H1 (cell line): ENCODE data around the gene GPC2. TPM values are rescaled to one million over a fixed set of nuclear protein-coding genes. Genes with fewer than 3 reads are reported as not detected.
A peak's percentile ranks its signal among the peaks of the same experiment; 100 is the strongest.

Experiments used
- CTCF ChIA-PET: fragments of 300-600 bp; sonication (Branson Sonifier 250); formaldehyde crosslinking; loops from one replicate; lab custom pipeline; 2021; ENCODE audit not compliant: partially characterized antibody; lab: Charles Lee
- POLR2A ChIA-PET: fragments of 300-600 bp; sonication (Branson Sonifier 250); formaldehyde crosslinking; loops from one replicate; lab custom pipeline; 2021; ENCODE audit warnings: inconsistent platforms; ENCODE audit not compliant: partially characterized antibody; lab: Charles Lee
- DNase-seq, 2 experiments: peaks; one replicate each; pipeline versions ENCODE4 v3.0.0 to v3.0.0-alpha.2; 2010 to 2022; ENCODE audit warnings: low spot score in 2 of 2, low read depth in 1 of 2, mixed read lengths in 1 of 2
- FAIRE-seq: peaks from 2 replicates; lab custom pipeline; 2011; peaks lifted over from hg19 to GRCh38; lab: Jason Lieb, UNC
- H2AFZ ChIP-seq: 2 replicates; pipeline ENCODE4 v1.8.1; 2012; ENCODE audit warnings: low read length, inconsistent platforms
- H2AK5ac ChIP-seq: 2 replicates; pipeline ENCODE4 v1.6.1; 2013; ENCODE audit warnings: low read depth, low read length
- H2BK120ac ChIP-seq: replicated peaks from 2 replicates; pipeline ENCODE3; 2013; ENCODE audit warnings: low read depth, low read length, inconsistent platforms
- H2BK12ac ChIP-seq: 2 replicates; pipeline ENCODE4 v1.6.1; 2013; ENCODE audit warnings: low read depth, low read length
- H2BK15ac ChIP-seq: 2 replicates; pipeline ENCODE4 v1.6.1; 2013; ENCODE audit warnings: low read length
- H2BK20ac ChIP-seq: 2 replicates; pipeline ENCODE4 v1.6.1; 2013; ENCODE audit warnings: low read length
- H2BK5ac ChIP-seq: 2 replicates; pipeline ENCODE4 v1.6.1; 2013; ENCODE audit warnings: low read depth, low read length
- H3K14ac ChIP-seq: 2 replicates; pipeline ENCODE4 v1.6.1; 2013; ENCODE audit warnings: inconsistent platforms; ENCODE audit not compliant: insufficient read length
- H3K18ac ChIP-seq: 2 replicates; pipeline ENCODE4 v1.6.1; 2013; ENCODE audit warnings: low read length; ENCODE audit errors: extremely low read depth
- H3K23ac ChIP-seq: 2 replicates; pipeline ENCODE4 v1.6.1; 2013; ENCODE audit warnings: inconsistent platforms; ENCODE audit not compliant: insufficient read length
- H3K23me2 ChIP-seq: 2 replicates; pipeline ENCODE4 v1.6.1; 2013; ENCODE audit warnings: low read depth, low read length
- H3K27ac ChIP-seq: 2 replicates; pipeline ENCODE4 v1.6.1; 2011; ENCODE audit warnings: low read depth, low read length, inconsistent platforms
- H3K27me3 ChIP-seq, 4 experiments: replicated peaks in 1 of 4; 1 replicate in 1 of 4; 2 replicates in 3 of 4; pipeline versions ENCODE4 v1.6.1 to v1.8.1; 2011 to 2013; ENCODE audit warnings: low read length in 3 of 4, mild to moderate bottlenecking in 3 of 4, inconsistent platforms in 2 of 4, mixed read lengths in 2 of 4, moderate library complexity in 1 of 4; ENCODE audit not compliant: control insufficient read depth in 3 of 4, insufficient read depth in 3 of 4; ENCODE audit errors: extremely low read depth in 1 of 4
- H3K36me3 ChIP-seq, 4 experiments: 2 replicates each; pipeline versions ENCODE4 v1.6.1 to v1.8.1; 2011 to 2013; ENCODE audit warnings: mild to moderate bottlenecking in 4 of 4, low read length in 3 of 4, moderate library complexity in 2 of 4, control low read depth in 1 of 4, inconsistent platforms in 1 of 4; ENCODE audit not compliant: insufficient read depth in 4 of 4, control insufficient read depth in 2 of 4
- H3K4ac ChIP-seq: replicated peaks from 2 replicates; pipeline ENCODE3; 2013; ENCODE audit warnings: low read length, low read depth, mixed read lengths, inconsistent platforms; ENCODE audit not compliant: insufficient read length
- H3K4me1 ChIP-seq, 4 experiments: replicated peaks in 1 of 4; 1 replicate in 1 of 4; 2 replicates in 3 of 4; pipeline versions ENCODE4 v1.6.1 to v1.8.1; 2011 to 2013; ENCODE audit warnings: low read length in 3 of 4, inconsistent platforms in 2 of 4, mixed read lengths in 1 of 4; ENCODE audit not compliant: insufficient read depth in 4 of 4, control insufficient read depth in 3 of 4
- H3K4me2 ChIP-seq, 2 experiments: 2 replicates each; pipeline versions ENCODE4 v1.6.1 to v1.8.1; 2011 to 2013; ENCODE audit warnings: low read depth in 2 of 2, low read length in 2 of 2, control low read depth in 1 of 2, inconsistent platforms in 1 of 2, mild to moderate bottlenecking in 1 of 2; ENCODE audit not compliant: insufficient read depth in 1 of 2
- H3K4me3 ChIP-seq, 4 experiments: fragments of 200-600, 300-600 bp in 1 of 4; sonication (generic), shearing (Covaris generic), sonication (Bioruptor Twin) in 1 of 4; 2 replicates each; pipeline versions ENCODE4 v1.5.1 to v1.8.1; 2011 to 2016; ENCODE audit warnings: low read length in 4 of 4, low read depth in 3 of 4, control low read depth in 2 of 4, inconsistent platforms in 2 of 4, mild to moderate bottlenecking in 2 of 4, mixed read lengths in 1 of 4, moderate library complexity in 1 of 4; ENCODE audit not compliant: insufficient read depth in 2 of 4; ENCODE audit errors: extremely low read depth in 1 of 4
- H3K56ac ChIP-seq: replicated peaks from 2 replicates; pipeline ENCODE3; 2013; ENCODE audit warnings: low read depth, mild to moderate bottlenecking, mixed read lengths, low read length, inconsistent platforms; ENCODE audit not compliant: insufficient read length
- H3K79me1 ChIP-seq: 2 replicates; pipeline ENCODE4 v1.6.1; 2013; ENCODE audit warnings: low read depth, low read length, control low read depth
- H3K79me2 ChIP-seq, 2 experiments: 2 replicates each; pipeline versions ENCODE4 v1.6.1 to v1.8.1; 2012 to 2013; ENCODE audit warnings: low read length in 2 of 2, mild to moderate bottlenecking in 2 of 2, inconsistent platforms in 1 of 2; ENCODE audit not compliant: insufficient read depth in 2 of 2, control insufficient read depth in 1 of 2
- H3K9ac ChIP-seq, 4 experiments: replicated peaks in 1 of 4; 1 replicate in 1 of 4; 2 replicates in 3 of 4; pipeline versions ENCODE4 v1.6.1 to v1.8.1; 2011 to 2013; ENCODE audit warnings: low read depth in 3 of 4, low read length in 3 of 4, control low read depth in 2 of 4, mild to moderate bottlenecking in 2 of 4, moderate library complexity in 2 of 4, inconsistent platforms in 1 of 4; ENCODE audit errors: extremely low read depth in 1 of 4
- H3K9me3 ChIP-seq, 2 experiments: 2 replicates each; pipeline versions ENCODE4 v1.6.1 to v1.8.1; 2012 to 2013; ENCODE audit warnings: mild to moderate bottlenecking in 2 of 2, moderate library complexity in 2 of 2, control low read depth in 1 of 2, inconsistent platforms in 1 of 2, low read depth in 1 of 2, low read length in 1 of 2, mixed read lengths in 1 of 2; ENCODE audit not compliant: insufficient read depth in 2 of 2
- H4K20me1 ChIP-seq, 2 experiments: replicated peaks in 1 of 2; 2 replicates each; pipeline versions ENCODE3 to v1.8.1; 2011 to 2013; ENCODE audit warnings: inconsistent platforms in 2 of 2, low read length in 2 of 2, mild to moderate bottlenecking in 1 of 2; ENCODE audit not compliant: insufficient read depth in 2 of 2, control insufficient read depth in 1 of 2
- H4K5ac ChIP-seq: 2 replicates; pipeline ENCODE4 v1.6.1; 2013; ENCODE audit warnings: low read length, low read depth, mixed read lengths, inconsistent platforms; ENCODE audit not compliant: insufficient read length
- H4K8ac ChIP-seq: 2 replicates; pipeline ENCODE4 v1.8.0; 2013; ENCODE audit warnings: mild to moderate bottlenecking, moderate library complexity, low read length, inconsistent platforms; ENCODE audit not compliant: insufficient read depth; ENCODE audit errors: extremely low read depth
- H4K91ac ChIP-seq: replicated peaks from 2 replicates; pipeline ENCODE3; 2013; ENCODE audit warnings: low read length, mixed read lengths, inconsistent platforms; ENCODE audit not compliant: insufficient read length
- KDM1A ChIP-seq: fragments of 200-600, 300-600 bp; sonication (generic); IDR thresholded peaks from 2 replicates; pipeline ENCODE4 v1.7.1; 2016; ENCODE audit warnings: mild to moderate bottlenecking, low read length, borderline replicate concordance
- WGBS, 2 experiments: shearing (Covaris generic) in 1 of 2; methylation state at CpG; one replicate each; pipeline versions ENCODE4 v1.1.6 to v1.1.7; 2013 to 2015; ENCODE audit warnings: low lambda C conversion rate in 2 of 2, mixed read lengths in 2 of 2, inconsistent platforms in 1 of 2, low coverage in 1 of 2, missing lambda C conversion rate in 1 of 2; ENCODE audit not compliant: insufficient replicate concordance in 2 of 2, insufficient coverage in 1 of 2, insufficient read length in 1 of 2; ENCODE audit errors: extremely low coverage in 1 of 2, missing lambda C conversion rate in 1 of 2; 5-methylcytosine and 5-hydroxymethylcytosine counted together
- polyA plus RNA-seq, 7 experiments: library from polyadenylated mRNA; depleted of rRNA in 3 of 7; stranded (reverse) in 5 of 7; unstranded in 2 of 7; fragments of >200 nt in 5 of 7; fragments of 200-250 nt in 2 of 7; gene quantifications; 1 replicate in 5 of 7; 2 replicates in 1 of 7; 4 replicates in 1 of 7; pipeline versions ENCODE4 v1.2.1 to v1.2.3, GENCODE V29; 2011 to 2013; ENCODE audit warnings: missing spikeins in 2 of 7, mixed read lengths in 2 of 7
- total RNA-seq: library from RNA; stranded (reverse); fragmentation: NEBNext Ultra II Directional; extraction: Animal tissue kit (Norgen Biotek cat#: 25700); gene quantifications from 2 replicates; pipeline ENCODE4 v1.2.1, GENCODE V29; 2021

The GPC2 gene
- total and polyA plus RNA-seq, 2 of the 8 experiments (the other 6 are each of a cell fraction or from before 2014, with no cell fraction given) = 25.3 to 44.8 TPM

DNA sequence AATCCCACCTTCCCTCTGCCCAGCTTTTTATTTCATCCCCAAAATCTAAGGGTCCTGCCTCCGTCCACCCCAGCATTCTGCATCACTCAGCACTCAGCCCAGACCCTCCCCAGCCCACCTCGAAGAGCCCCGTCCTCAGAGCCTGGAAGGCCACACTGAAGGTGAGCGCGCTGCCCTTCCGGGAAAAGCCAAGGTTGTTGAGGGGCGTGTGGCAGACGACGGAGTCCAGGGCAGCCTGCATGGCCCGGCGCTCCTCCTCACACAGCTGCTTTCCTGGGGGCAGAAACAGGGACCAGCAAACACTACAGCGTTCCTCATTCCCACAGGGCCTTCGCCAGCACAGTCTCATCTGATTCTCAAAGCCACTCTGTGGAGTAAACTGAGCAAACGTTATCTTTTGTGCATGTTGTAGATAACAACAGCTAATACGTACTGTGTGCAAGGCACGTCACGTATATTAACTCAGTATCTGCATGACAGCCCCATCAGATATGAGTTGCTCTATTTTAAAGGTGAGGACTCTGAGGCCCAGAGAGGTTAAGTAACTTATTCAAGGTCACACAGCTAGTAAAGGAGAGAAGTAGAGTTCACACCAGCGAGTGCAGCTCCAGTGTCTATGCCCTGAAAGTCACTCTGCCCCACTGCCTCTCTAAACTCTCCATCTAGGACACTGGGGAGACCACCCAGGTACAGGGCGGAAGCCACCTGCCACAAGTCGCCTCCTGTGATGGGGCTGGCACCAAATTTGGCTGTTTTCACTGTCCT, 21.4 kb downstream of the GPC2 start:
- WGBS, 2 experiments = 93% methylated on average over 16 of the region's 20 CpGs; no CpG with 5 or more reads in 1 of the 2 experiments
- DNase-seq (no peak), FAIRE-seq (no peak)
- no peaks in the 10 kb centered on the region; the same call in 1 of the 2 replicates for H3K79me1 ChIP-seq
- peaks cover 14 to 32% of the 10 kb centered on the region in 2 experiments for H4K20me1 ChIP-seq
- H3K4me2 ChIP-seq = no peak overlapping the region
- no peaks in the 10 kb centered on the region for H3K9me3 ChIP-seq
- no peak overlapping the region for H2AK5ac ChIP-seq
- H3K79me2 ChIP-seq = no peaks in the 10 kb centered on the region; a peak in 1 of 4 replicates
- no peak overlapping the region for H3K27ac ChIP-seq
- H3K27me3 ChIP-seq = no peaks in the 10 kb centered on the region
- no peak overlapping the region for H4K5ac ChIP-seq
- H3K4me3 ChIP-seq = no peak overlapping the region
- H3K4me1 ChIP-seq = peaks cover 0 to 12% (median 8%) of the 10 kb centered on the region in 4 experiments; a peak in 5 of 7 replicates
- ChIA-PET POLR2A (interaction anchor here (0.7 to 9.9 kb wide), 15 partner anchors 12 to 295 kb away, joined by 3 to 145 read pairs (median 4); partner anchors contain the start of genes AP4M1, GAL3ST4, GPC2 and MCM7), CTCF (interaction anchor here (0.6 to 7.9 kb wide), 4 partner anchors 13 to 77 kb away, joined by 3 to 83 read pairs (median 4); no protein-coding TSS in a partner anchor)
- no peak overlapping the region for H2BK20ac ChIP-seq
- no peak overlapping the region for H3K4ac ChIP-seq
- no peak overlapping the region for H3K18ac ChIP-seq
- no peak overlapping the region for H2BK12ac ChIP-seq
- H2BK120ac ChIP-seq = no peak overlapping the region
- H3K9ac ChIP-seq = no peak overlapping the region
- H3K36me3 ChIP-seq = peaks cover 8 to 44% (median 26%) of the 10 kb centered on the region in 4 experiments
- peaks cover 6% of the 10 kb centered on the region for H3K23me2 ChIP-seq
- H3K56ac ChIP-seq = no peak overlapping the region
- no peak overlapping the region for H2BK5ac ChIP-seq
- no peak overlapping the region for H3K23ac ChIP-seq
- H4K91ac ChIP-seq = no peak overlapping the region
- no peak overlapping the region for H2BK15ac ChIP-seq
- no peak overlapping the region for H3K14ac ChIP-seq
- no peak overlapping the region; the same call in 1 of the 2 replicates for H4K8ac ChIP-seq
- H2AFZ ChIP-seq = no peak overlapping the region
- peak; percentile 60; the same call in 1 of the 2 replicates for TF ChIP-seq KDM1A
